Activated CD4-positive, alpha-beta T cell treated with anti-CD3 and anti-CD28 coated beads, Interleukin-2, amount 10 ng/mL, durations not matched to agents 24 days and 14 days (primary cell): ENCODE data around the gene BACH1. TPM values are rescaled to one million over a fixed set of nuclear protein-coding genes. Genes with fewer than 3 reads are reported as not detected.

Experiments used
- DNase-seq: peaks from one replicate; pipeline ENCODE4 v3.0.0; 2022
- H3K27ac Mint-ChIP-seq: one replicate; pipeline ENCODE4 v1.8.0; 2022; ENCODE audit warnings: mild to moderate bottlenecking, mixed read lengths
- H3K27me3 Mint-ChIP-seq: one replicate; pipeline ENCODE4 v1.8.0; 2022; ENCODE audit warnings: mixed read lengths
- H3K36me3 Mint-ChIP-seq: one replicate; pipeline ENCODE4 v1.8.0; 2022; ENCODE audit warnings: low read depth, mild to moderate bottlenecking, mixed read lengths
- H3K4me1 Mint-ChIP-seq: one replicate; pipeline ENCODE4 v1.8.0; 2021; ENCODE audit warnings: mixed read lengths
- H3K4me3 Mint-ChIP-seq: one replicate; pipeline ENCODE4 v1.8.0; 2022; ENCODE audit warnings: mild to moderate bottlenecking, moderate library complexity, mixed read lengths
- H3K9me3 Mint-ChIP-seq: one replicate; pipeline ENCODE4 v1.8.0; 2021; ENCODE audit warnings: mixed read lengths
- intact Hi-C: fragments of 100-400 bp; cut with micrococcal nuclease; formaldehyde crosslinking; loops from one replicate; pipeline ENCODE4 v1.15.1; 2023
- total RNA-seq: library from RNA; stranded (reverse); gene quantifications from 2 replicates; pipeline ENCODE4 v1.2.3, GENCODE V29; 2022

Gene BACH1
- total RNA-seq, 1 donor from 2014 or later, result 21.5 TPM

DNA sequence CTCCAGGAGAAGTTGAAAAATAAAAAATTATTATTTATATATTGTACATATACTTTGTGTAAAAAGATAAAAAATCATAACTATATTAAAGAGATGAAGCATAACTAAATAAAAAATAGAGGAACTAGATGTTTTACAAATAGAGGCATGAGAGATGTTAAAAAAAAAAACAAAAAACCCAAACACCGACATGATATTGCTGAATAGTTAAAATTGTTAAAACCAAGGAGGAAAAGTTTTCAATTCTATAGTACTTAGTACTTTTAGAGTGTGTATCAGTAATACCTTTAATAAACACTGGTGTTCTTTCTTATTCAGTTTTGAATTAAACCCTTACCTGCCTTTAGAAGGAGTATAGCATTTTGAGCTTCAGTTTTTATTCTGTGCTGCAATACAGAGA, 32.1 kb downstream of the BACH1 start:
- no peak for DNase-seq
- no peak overlapping the region for H3K4me3 Mint-ChIP-seq
- H3K27me3 Mint-ChIP-seq, result no peaks in the 10 kb centered on the region
- H3K4me1 Mint-ChIP-seq, result peaks cover 12% of the 10 kb centered on the region
- H3K27ac Mint-ChIP-seq, result no peak overlapping the region
- H3K36me3 Mint-ChIP-seq, result peaks cover 36% of the 10 kb centered on the region
- intact Hi-C loops, result no loop called here
- no peaks in the 10 kb centered on the region for H3K9me3 Mint-ChIP-seq

DNA sequence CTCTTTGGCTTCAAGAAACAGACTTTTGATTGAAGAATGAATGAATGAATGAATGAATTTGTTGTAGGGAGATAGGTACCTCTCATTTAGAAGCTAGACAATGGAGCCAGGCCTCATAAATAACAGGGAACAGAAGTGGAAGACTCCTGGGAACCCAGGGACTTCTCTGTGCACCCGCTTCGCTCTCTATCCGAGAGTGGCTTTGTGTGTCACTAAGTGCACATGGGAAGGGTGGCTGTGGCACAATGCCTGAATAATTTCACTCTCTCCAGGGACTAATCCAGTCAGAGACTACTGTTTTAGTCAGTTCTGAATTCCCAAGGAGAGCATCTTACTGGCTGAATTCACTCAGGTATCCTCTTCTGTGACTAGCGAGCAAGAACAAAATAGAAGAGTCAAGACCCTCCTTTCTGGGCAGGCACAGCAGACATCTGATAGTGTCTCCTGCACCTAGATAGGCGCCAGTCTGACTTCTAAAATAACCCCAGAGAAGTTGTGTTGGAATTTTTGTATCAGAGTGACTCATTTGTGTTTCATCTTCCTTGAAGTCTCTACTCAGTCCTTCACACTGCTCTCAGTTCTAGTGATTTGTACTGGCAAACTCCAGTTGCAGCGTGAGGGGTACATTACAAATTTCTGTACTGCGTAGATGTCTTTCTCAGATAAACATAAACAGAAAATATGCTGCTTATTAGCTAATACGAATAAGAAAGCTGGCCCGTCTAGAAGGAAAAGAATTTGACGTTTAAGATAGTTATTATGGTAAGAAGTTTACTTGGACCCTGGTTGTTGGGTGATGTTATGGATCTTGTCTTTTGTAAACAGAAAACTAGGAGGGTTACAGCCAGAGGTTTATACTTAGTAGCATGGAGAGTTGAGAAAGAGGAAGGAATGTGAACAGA, 34.0 kb downstream of the BACH1 start:
- intact Hi-C loops, result loop anchor here (2.0 kb wide), 1 partner anchor 32 kb away; no protein-coding TSS in a partner anchor

GRCh38 chr21:29333406-29333805, 34.7 kb downstream of the BACH1 start:
- Mint-ChIP-seq H3K36me3 (peaks cover 24% of the 10 kb centered on the region), H3K4me3 (no peak overlapping the region), H3K27ac (no peak overlapping the region), H3K4me1 (peaks cover 12% of the 10 kb centered on the region), H3K9me3 (no peaks in the 10 kb centered on the region), H3K27me3 (no peaks in the 10 kb centered on the region)
- DNase-seq, result no peak
- intact Hi-C loops, result loop anchor here (2.0 kb wide), 1 partner anchor 33 kb away; no protein-coding TSS in a partner anchor

More for the DNA sequence above, 34.0 kb downstream of the BACH1 start:
- H3K27ac Mint-ChIP-seq, result no peak overlapping the region
- H3K4me3 Mint-ChIP-seq, result no peak overlapping the region
- no peaks in the 10 kb centered on the region for H3K9me3 Mint-ChIP-seq
- no peaks in the 10 kb centered on the region for H3K27me3 Mint-ChIP-seq
- no peak for DNase-seq
- H3K36me3 Mint-ChIP-seq, result peaks cover 25% of the 10 kb centered on the region
- peaks cover 12% of the 10 kb centered on the region for H3K4me1 Mint-ChIP-seq

GRCh38 chr21:29334717-29335428, 36.2 kb downstream of the BACH1 start:
- DNase-seq, result no peak
- peaks cover 12% of the 10 kb centered on the region for H3K4me1 Mint-ChIP-seq
- peaks cover 21% of the 10 kb centered on the region for H3K36me3 Mint-ChIP-seq
- no peak overlapping the region for H3K4me3 Mint-ChIP-seq
- H3K27ac Mint-ChIP-seq, result no peak overlapping the region
- intact Hi-C loops, result loop anchor here (5.0 kb wide), 1 partner anchor 37 kb away; no protein-coding TSS in a partner anchor
- no peaks in the 10 kb centered on the region for H3K9me3 Mint-ChIP-seq
- H3K27me3 Mint-ChIP-seq, result no peaks in the 10 kb centered on the region

DNA sequence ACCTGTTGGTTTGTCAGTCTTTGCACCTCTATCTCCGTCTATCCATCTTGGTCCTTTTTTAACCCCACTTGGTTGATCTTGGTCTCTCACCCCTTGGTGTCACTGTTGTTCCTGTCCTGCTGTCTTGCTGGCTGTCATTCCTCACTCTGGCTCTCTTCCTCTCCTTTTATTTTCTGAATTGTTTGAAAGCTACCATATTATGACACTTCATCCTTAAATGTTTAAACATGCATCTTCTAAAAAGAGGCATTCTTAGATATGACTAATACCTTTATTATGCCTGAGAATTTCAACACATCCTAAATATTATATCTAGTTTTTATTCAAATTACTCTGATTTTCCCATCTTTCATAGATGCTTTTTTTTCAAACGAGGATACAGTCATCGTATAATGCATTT, 37.0 kb downstream of the BACH1 start:
- no peak overlapping the region for H3K27ac Mint-ChIP-seq
- no peak overlapping the region for H3K4me3 Mint-ChIP-seq
- H3K9me3 Mint-ChIP-seq, result no peaks in the 10 kb centered on the region
- no peaks in the 10 kb centered on the region for H3K27me3 Mint-ChIP-seq
- peaks cover 21% of the 10 kb centered on the region for H3K36me3 Mint-ChIP-seq
- DNase-seq, result no peak
- intact Hi-C loops, result loop anchor here (5.0 kb wide), 1 partner anchor 37 kb away; no protein-coding TSS in a partner anchor
- peaks cover 15% of the 10 kb centered on the region for H3K4me1 Mint-ChIP-seq

GRCh38 chr21:29338256-29338655, 39.5 kb downstream of the BACH1 start:
- Mint-ChIP-seq H3K27ac (no peak overlapping the region), H3K4me3 (no peak overlapping the region), H3K27me3 (no peaks in the 10 kb centered on the region), H3K36me3 (peaks cover 24% of the 10 kb centered on the region), H3K9me3 (no peaks in the 10 kb centered on the region), H3K4me1 (peaks cover 16% of the 10 kb centered on the region)
- intact Hi-C loops, result loop anchor here (5.0 kb wide), 1 partner anchor 34 kb away; no protein-coding TSS in a partner anchor
- DNase-seq, result no peak

GRCh38 chr21:29340228-29340627, 41.5 kb downstream of the BACH1 start:
- H3K4me1 Mint-ChIP-seq, result peaks cover 21% of the 10 kb centered on the region
- intact Hi-C loops, result loop anchor here (10.0 kb wide), 1 partner anchor 245 kb away; no protein-coding TSS in a partner anchor
- no peak overlapping the region for H3K27ac Mint-ChIP-seq
- H3K27me3 Mint-ChIP-seq, result no peaks in the 10 kb centered on the region
- no peak overlapping the region for H3K4me3 Mint-ChIP-seq
- DNase-seq, result no peak
- H3K9me3 Mint-ChIP-seq, result no peaks in the 10 kb centered on the region
- peaks cover 29% of the 10 kb centered on the region for H3K36me3 Mint-ChIP-seq

GRCh38 chr21:29342363-29342957, 43.7 kb downstream of the BACH1 start:
- Mint-ChIP-seq H3K4me3 (no peak overlapping the region), H3K27ac (peak overlapping the region; percentile 78), H3K9me3 (no peaks in the 10 kb centered on the region), H3K4me1 (peaks cover 27% of the 10 kb centered on the region), H3K27me3 (no peaks in the 10 kb centered on the region), H3K36me3 (peaks cover 25% of the 10 kb centered on the region)
- intact Hi-C loops, result loop anchor here (10.0 kb wide), 1 partner anchor 248 kb away; no protein-coding TSS in a partner anchor
- no peak for DNase-seq

- Mint-ChIP-seq H3K4me3 (no peak overlapping the region), H3K36me3 (peaks cover 25% of the 10 kb centered on the region), H3K27me3 (no peaks in the 10 kb centered on the region), H3K4me1 (peaks cover 37% of the 10 kb centered on the region), H3K27ac (no peak overlapping the region), H3K9me3 (no peaks in the 10 kb centered on the region)
- intact Hi-C loops, result loop anchor here (10.0 kb wide), 1 partner anchor 249 kb away; no protein-coding TSS in a partner anchor
- DNase-seq, result no peak
Observed at GRCh38 chr21:29343519-29343918, 44.8 kb downstream of the BACH1 start.

DNA sequence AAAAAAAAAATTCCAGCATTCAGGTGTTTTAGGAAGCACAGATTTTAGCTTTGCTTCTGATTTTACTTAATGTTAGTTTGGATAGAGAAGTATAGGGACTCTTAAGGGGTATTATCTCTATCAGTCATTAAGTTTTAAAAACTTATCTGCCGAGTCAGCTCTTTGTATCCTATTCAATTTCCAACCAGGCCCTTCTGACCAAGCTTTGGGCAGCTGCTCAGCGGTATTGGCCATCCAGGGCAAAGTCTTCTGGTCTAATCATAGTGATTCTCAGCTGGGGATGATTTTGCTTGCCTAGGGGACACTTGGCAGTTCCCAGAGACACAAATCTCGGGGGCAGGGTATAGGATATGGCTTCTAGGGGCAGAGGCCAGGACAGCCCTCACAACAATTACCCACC, 47.6 kb downstream of the BACH1 start:
- Mint-ChIP-seq H3K27me3 (no peaks in the 10 kb centered on the region), H3K4me1 (peaks cover 36% of the 10 kb centered on the region), H3K4me3 (no peak overlapping the region), H3K27ac (no peak overlapping the region), H3K36me3 (peaks cover 21% of the 10 kb centered on the region), H3K9me3 (no peaks in the 10 kb centered on the region)
- intact Hi-C loops, result loop anchor here (5.0 to 10.0 kb wide), 3 partner anchors 99 to 274 kb away; partner anchors contain the start of gene CCT8
- no peak for DNase-seq

DNA sequence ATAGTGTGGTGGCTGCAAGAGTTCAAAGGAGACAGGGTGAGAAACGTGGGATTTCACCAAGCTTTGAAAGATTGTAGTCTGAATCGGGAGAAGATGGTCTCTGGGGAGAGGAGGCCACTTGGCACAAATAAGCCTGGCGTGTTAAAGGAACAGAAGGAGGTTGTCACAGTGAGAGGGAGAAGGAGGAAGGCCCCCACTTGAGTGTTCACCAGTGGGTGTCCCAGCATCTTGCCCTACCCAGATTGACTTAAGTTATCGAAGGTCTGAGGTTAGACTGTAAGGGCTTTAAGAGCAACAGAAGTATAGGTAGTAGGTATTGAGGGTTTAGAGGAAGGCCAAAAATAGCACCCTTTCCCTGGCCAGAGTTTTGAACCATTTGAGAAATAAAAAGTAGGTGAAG, 48.0 kb downstream of the BACH1 start:
- Mint-ChIP-seq H3K9me3 (no peaks in the 10 kb centered on the region), H3K4me1 (peaks cover 36% of the 10 kb centered on the region), H3K36me3 (peaks cover 25% of the 10 kb centered on the region), H3K27me3 (no peaks in the 10 kb centered on the region), H3K27ac (no peak overlapping the region), H3K4me3 (no peak overlapping the region)
- no peak for DNase-seq
- intact Hi-C loops, result loop anchor here (5.0 to 10.0 kb wide), 3 partner anchors 99 to 274 kb away; partner anchors contain the start of gene CCT8

- intact Hi-C loops, result loop anchor here (5.0 to 10.0 kb wide), 3 partner anchors 100 to 275 kb away; partner anchors contain the start of gene CCT8
Observed at GRCh38 chr21:29347274-29347681, 48.6 kb downstream of the BACH1 start.

DNA sequence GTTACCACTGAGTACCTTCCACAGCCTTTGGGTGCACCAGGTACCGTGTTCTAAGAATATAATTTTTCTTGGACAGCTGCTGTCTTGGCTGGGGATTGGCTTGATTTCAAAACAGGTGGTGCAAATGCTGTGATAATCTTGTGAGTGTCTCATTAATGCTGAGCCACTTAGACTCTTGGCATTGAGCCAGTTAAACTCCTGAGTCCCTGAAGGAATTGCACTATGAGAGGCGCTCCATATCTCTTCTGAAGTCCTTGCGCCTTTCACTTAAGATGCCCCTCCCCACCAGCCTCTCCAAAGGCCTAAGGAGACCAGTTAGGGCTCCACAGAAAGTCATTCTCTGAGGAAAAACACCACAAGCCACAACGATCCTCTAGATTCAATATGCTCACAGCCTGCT, 51.0 kb downstream of the BACH1 start:
- intact Hi-C loops, result loop anchor here (2.0 to 10.0 kb wide), 4 partner anchors 21 to 277 kb away; partner anchors contain the start of gene CCT8
- DNase-seq, result no peak
- peaks cover 10% of the 10 kb centered on the region for H3K9me3 Mint-ChIP-seq
- peaks cover 25% of the 10 kb centered on the region for H3K36me3 Mint-ChIP-seq
- no peaks in the 10 kb centered on the region for H3K27me3 Mint-ChIP-seq
- no peak overlapping the region for H3K27ac Mint-ChIP-seq
- H3K4me3 Mint-ChIP-seq, result no peak overlapping the region
- H3K4me1 Mint-ChIP-seq, result peaks cover 18% of the 10 kb centered on the region

More at GRCh38 chr21:29347274-29347681, 48.6 kb downstream of the BACH1 start:
- peaks cover 20% of the 10 kb centered on the region for H3K36me3 Mint-ChIP-seq
- peaks cover 30% of the 10 kb centered on the region for H3K4me1 Mint-ChIP-seq
- peak overlapping the region; percentile 24 for H3K4me3 Mint-ChIP-seq
- DNase-seq, result no peak
- H3K27ac Mint-ChIP-seq, result no peak overlapping the region
- H3K9me3 Mint-ChIP-seq, result no peaks in the 10 kb centered on the region
- no peaks in the 10 kb centered on the region for H3K27me3 Mint-ChIP-seq
